Prostate gland (tissue), 2 donors: ENCODE measurements around the gene FMNL2.

Experiments
- CTCF ChIP-seq, 4 experiments: fragments of 200-600 bp in 2 of 4; fragments of 450-650 bp in 2 of 4; sonication (generic) in 2 of 4; IDR thresholded peaks; 1 replicate in 3 of 4; 2 replicates in 1 of 4; pipeline ENCODE4 v1.5.1; 2016 to 2019; ENCODE audit warnings: antibody characterized with exemption in 4 of 4, mild to moderate bottlenecking in 2 of 4, moderate library complexity in 2 of 4
- POLR2A ChIP-seq: fragments of 450-650 bp; IDR thresholded peaks from one replicate; pipeline ENCODE4 v1.6.1; 2016; ENCODE audit warnings: antibody characterized with exemption, mild to moderate bottlenecking
- POLR2AphosphoS5 ChIP-seq: sonication (generic); formaldehyde crosslinking; IDR thresholded peaks from one replicate; pipeline ENCODE4 v1.6.1; 2017; ENCODE audit warnings: antibody characterized with exemption

- TF ChIP-seq CTCF (IDR thresholded peaks at IDR 0.05) (no peak), POLR2AphosphoS5 (no peak), POLR2A (no peak)
These were observed 124.1 kb downstream of the FMNL2 start for GRCh38 chr2:152459091-152459490.
